ENCODE data around the gene TBC1D10B. TPM values are rescaled to one million over a fixed set of nuclear protein-coding genes. Genes with fewer than 3 reads are reported as not detected.
"Not testable (repeated sequence)": the region's sequence is repeated elsewhere in the genome, so short reads cannot be mapped to it uniquely, and the experiment has no call there.

Gene TBC1D10B
- total RNA-seq, 2 donors from 2014 or later, result 27.4 to 28.8 TPM

- H3K9me3 ChIP-seq (ENCODE audit: control insufficient read depth, low read length, poor library complexity, severe bottlenecking), result no peaks in the 10 kb centered on the region
- ATAC-seq (peak; percentile 42), DNase-seq (no peak)
- Mint-ChIP-seq H3K4me3 (peak overlapping the region; percentile 98), H3K27me3 (no peaks in the 10 kb centered on the region), H3K4me1 (peaks cover 21% of the 10 kb centered on the region), H3K27ac (peak overlapping the region; percentile 95), H3K36me3 (ENCODE audit: low read depth) (no peaks in the 10 kb centered on the region)
Observed at GRCh38 chr16:30406795-30407101, 36.5 kb upstream of the TBC1D10B start.

GRCh38 chr16:30401768-30402425 lies 31.6 kb upstream of the TBC1D10B start:
- ATAC-seq, result no peak
- H3K36me3 Mint-ChIP-seq (ENCODE audit: low read depth), result no peaks in the 10 kb centered on the region
- peaks cover 27% of the 10 kb centered on the region for H3K4me1 Mint-ChIP-seq
- H3K9me3 ChIP-seq (ENCODE audit: control insufficient read depth, low read length, poor library complexity, severe bottlenecking), result no peaks in the 10 kb centered on the region
- DNase-seq, result no peak
- peak overlapping the region; percentile 90 for H3K4me3 Mint-ChIP-seq
- no peak overlapping the region for H3K27ac Mint-ChIP-seq
- H3K27me3 Mint-ChIP-seq, result no peaks in the 10 kb centered on the region

- Mint-ChIP-seq H3K36me3 (ENCODE audit: low read depth) (peaks cover 3% of the 10 kb centered on the region), H3K4me3 (peak overlapping the region; percentile 90), H3K27me3 (no peaks in the 10 kb centered on the region), H3K27ac (peak overlapping the region; percentile 93), H3K4me1 (peaks cover 34% of the 10 kb centered on the region)
- ATAC-seq (no peak), DNase-seq (no peak)
- no peaks in the 10 kb centered on the region for H3K9me3 ChIP-seq (ENCODE audit: control insufficient read depth, low read length, poor library complexity, severe bottlenecking)
Observed at GRCh38 chr16:30399435-30400186, 29.3 kb upstream of the TBC1D10B start.

GRCh38 chr16:30398661-30399434 lies 28.6 kb upstream of the TBC1D10B start:
- DNase-seq (no peak), ATAC-seq (no peak)
- H3K27ac Mint-ChIP-seq, result peak overlapping the region; percentile 93
- no peaks in the 10 kb centered on the region for H3K27me3 Mint-ChIP-seq
- H3K36me3 Mint-ChIP-seq (ENCODE audit: low read depth), result peaks cover 3% of the 10 kb centered on the region
- H3K4me1 Mint-ChIP-seq, result peaks cover 37% of the 10 kb centered on the region
- no peaks in the 10 kb centered on the region for H3K9me3 ChIP-seq (ENCODE audit: control insufficient read depth, low read length, poor library complexity, severe bottlenecking)
- peak overlapping the region; percentile 90 for H3K4me3 Mint-ChIP-seq

GRCh38 chr16:30397776-30398660 lies 27.7 kb upstream of the TBC1D10B start:
- no peaks in the 10 kb centered on the region for H3K9me3 ChIP-seq (ENCODE audit: control insufficient read depth, low read length, poor library complexity, severe bottlenecking)
- H3K27ac Mint-ChIP-seq, result peak overlapping the region; percentile 90
- H3K27me3 Mint-ChIP-seq, result no peaks in the 10 kb centered on the region
- peaks cover 37% of the 10 kb centered on the region for H3K4me1 Mint-ChIP-seq
- H3K36me3 Mint-ChIP-seq (ENCODE audit: low read depth), result peaks cover 3% of the 10 kb centered on the region
- DNase-seq (no peak), ATAC-seq (no peak)
- H3K4me3 Mint-ChIP-seq, result no peak overlapping the region

GRCh38 chr16:30397056-30397455 lies 26.8 kb upstream of the TBC1D10B start:
- Mint-ChIP-seq H3K36me3 (ENCODE audit: low read depth) (peaks cover 3% of the 10 kb centered on the region), H3K4me1 (peaks cover 37% of the 10 kb centered on the region), H3K27ac (peak overlapping the region; percentile 90), H3K4me3 (peak overlapping the region; percentile 94), H3K27me3 (no peaks in the 10 kb centered on the region)
- no peaks in the 10 kb centered on the region for H3K9me3 ChIP-seq (ENCODE audit: control insufficient read depth, low read length, poor library complexity, severe bottlenecking)
- DNase-seq, result no peak
- no peak for ATAC-seq

- H3K4me1 Mint-ChIP-seq, result peaks cover 35% of the 10 kb centered on the region
- H3K9me3 ChIP-seq (ENCODE audit: control insufficient read depth, low read length, poor library complexity, severe bottlenecking); H3K36me3 Mint-ChIP-seq (ENCODE audit: low read depth); DNase-seq; H3K27me3 Mint-ChIP-seq; ATAC-seq: not testable (repeated sequence)
- peak overlapping the region; percentile 90 for H3K27ac Mint-ChIP-seq
- peak overlapping the region; percentile 94 for H3K4me3 Mint-ChIP-seq
Observed at GRCh38 chr16:30396627-30397026, 26.3 kb upstream of the TBC1D10B start.

- peaks cover 30% of the 10 kb centered on the region for H3K4me1 Mint-ChIP-seq
- ATAC-seq (no peak), DNase-seq (no peak)
- peaks cover 3% of the 10 kb centered on the region for H3K36me3 Mint-ChIP-seq (ENCODE audit: low read depth)
- H3K27me3 Mint-ChIP-seq, result no peaks in the 10 kb centered on the region
- H3K4me3 Mint-ChIP-seq, result peak overlapping the region; percentile 94
- H3K9me3 ChIP-seq (ENCODE audit: control insufficient read depth, low read length, poor library complexity, severe bottlenecking), result no peaks in the 10 kb centered on the region
- H3K27ac Mint-ChIP-seq, result peak overlapping the region; percentile 90
Observed at GRCh38 chr16:30395992-30396585, 25.8 kb upstream of the TBC1D10B start.

- DNase-seq (peak; percentile 33 to 46 (median 45)), ATAC-seq (peak; percentile 80)
- H3K9me3 ChIP-seq (ENCODE audit: control insufficient read depth, low read length, poor library complexity, severe bottlenecking), result no peaks in the 10 kb centered on the region
- Mint-ChIP-seq H3K27ac (peak within 1 kb of the TSS; percentile 90), H3K4me3 (peak within 1 kb of the TSS; percentile 94), H3K27me3 (no peaks in the 10 kb centered on the region), H3K4me1 (peaks cover 26% of the 10 kb centered on the region), H3K36me3 (ENCODE audit: low read depth) (peaks cover 3% of the 10 kb centered on the region)
Observed at GRCh38 chr16:30395155-30395991, 25.1 kb upstream of the TBC1D10B start, which contains the start of gene ZNF48. ZNF48 (plus strand) TSS chr16:30395420; CDS start chr16:30395795, 375 bp downstream.

- DNase-seq, result no peak
- Mint-ChIP-seq H3K4me3 (peak overlapping the region; percentile 94), H3K27ac (peak overlapping the region; percentile 84), H3K4me1 (peaks cover 23% of the 10 kb centered on the region), H3K27me3 (no peaks in the 10 kb centered on the region), H3K36me3 (ENCODE audit: low read depth) (peaks cover 3% of the 10 kb centered on the region)
- ATAC-seq, result no peak
- H3K9me3 ChIP-seq (ENCODE audit: control insufficient read depth, low read length, poor library complexity, severe bottlenecking), result no peaks in the 10 kb centered on the region
Observed at GRCh38 chr16:30394592-30395154, 24.4 kb upstream of the TBC1D10B start.

- DNase-seq (no peak), ATAC-seq (no peak)
- Mint-ChIP-seq H3K4me1 (peaks cover 38% of the 10 kb centered on the region), H3K36me3 (ENCODE audit: low read depth) (no peaks in the 10 kb centered on the region), H3K27ac (peak overlapping the region; percentile 99), H3K4me3 (peak overlapping the region; percentile 99), H3K27me3 (no peaks in the 10 kb centered on the region)
- no peaks in the 10 kb centered on the region for H3K9me3 ChIP-seq (ENCODE audit: control insufficient read depth, low read length, poor library complexity, severe bottlenecking)
Observed at GRCh38 chr16:30383521-30383920, 13.2 kb upstream of the TBC1D10B start.
